Common myeloid progenitor, CD34-positive (primary cell): ENCODE measurements around the gene KXD1.

Source experiments
- CTCF ChIA-PET: fragments of 350-600 bp; sonication (Branson Sonifier 250); formaldehyde crosslinking; loops from one replicate; lab custom pipeline; 2021; ENCODE audit warnings: antibody characterized with exemption; lab: Charles Lee
- POLR2A ChIA-PET: fragments of 350-600 bp; sonication (Branson Sonifier 250); formaldehyde crosslinking; loops from one replicate; lab custom pipeline; 2021; ENCODE audit warnings: antibody characterized with exemption; lab: Charles Lee
- DNase-seq, 3 donors: peaks; one replicate each; pipeline versions ENCODE4 v3.0.0 to v3.0.0-alpha.2; 2013
- H3K27ac ChIP-seq, 2 experiments: 1 replicate in 1 of 2; 2 replicates in 1 of 2; pipeline ENCODE4 v1.7.0; 2013; ENCODE audit warnings: inconsistent platforms in 2 of 2, low read length in 2 of 2, mild to moderate bottlenecking in 2 of 2, low read depth in 1 of 2, moderate library complexity in 1 of 2; ENCODE audit not compliant: severe bottlenecking in 2 of 2, insufficient read depth in 1 of 2, poor library complexity in 1 of 2
- H3K27me3 ChIP-seq, 5 experiments: replicated peaks in 2 of 5; 1 replicate in 3 of 5; 2 replicates in 2 of 5; pipeline versions ENCODE4 v1.6.1 to v1.7.0; 2013; ENCODE audit warnings: low read length in 4 of 5, mild to moderate bottlenecking in 2 of 5, moderate library complexity in 2 of 5, inconsistent platforms in 1 of 5; ENCODE audit not compliant: insufficient read depth in 5 of 5, control insufficient read depth in 4 of 5
- H3K36me3 ChIP-seq, 4 experiments: 1 replicate in 2 of 4; 2 replicates in 2 of 4; pipeline versions ENCODE4 v1.6.1 to v1.7.0; 2013; ENCODE audit warnings: low read length in 3 of 4, control low read depth in 1 of 4, mild to moderate bottlenecking in 1 of 4; ENCODE audit not compliant: control insufficient read depth in 4 of 4, insufficient read depth in 4 of 4
- H3K4me1 ChIP-seq, 4 experiments: 1 replicate in 3 of 4; 2 replicates in 1 of 4; pipeline versions ENCODE4 v1.6.1 to v1.7.1; 2013; ENCODE audit warnings: low read length in 3 of 4, mild to moderate bottlenecking in 3 of 4, control low read depth in 1 of 4, inconsistent platforms in 1 of 4, moderate library complexity in 1 of 4; ENCODE audit not compliant: control insufficient read depth in 4 of 4, insufficient read depth in 4 of 4; ENCODE audit errors: control extremely low read depth in 1 of 4
- H3K4me3 ChIP-seq, 7 experiments: 1 replicate in 4 of 7; 2 replicates in 3 of 7; pipeline versions ENCODE4 v1.5.1 to v1.7.0; 2013; ENCODE audit warnings: mild to moderate bottlenecking in 7 of 7, low read length in 6 of 7, moderate library complexity in 6 of 7, inconsistent platforms in 2 of 7, low read depth in 2 of 7, control low read depth in 1 of 7; ENCODE audit not compliant: insufficient read depth in 4 of 7, control insufficient read depth in 1 of 7; ENCODE audit errors: extremely low read depth in 1 of 7
- H3K9me3 ChIP-seq, 5 experiments: 1 replicate in 4 of 5; 2 replicates in 1 of 5; pipeline versions ENCODE4 v1.6.1 to v1.7.1; 2013; ENCODE audit warnings: low read length in 4 of 5, mild to moderate bottlenecking in 2 of 5, inconsistent platforms in 1 of 5, low read depth in 1 of 5, moderate library complexity in 1 of 5; ENCODE audit not compliant: control insufficient read depth in 4 of 5, insufficient read depth in 2 of 5; ENCODE audit errors: control extremely low read depth in 1 of 5
- whole genome bisulfite sequencing: methylation state at CpG from one replicate; pipeline ENCODE4 v1.1.5; 2013; ENCODE audit not compliant: insufficient coverage; 5-methylcytosine and 5-hydroxymethylcytosine counted together

Gene KXD1

GRCh38 chr19:18517606-18518005, 40.1 kb upstream of the KXD1 start:
- Histone ChIP-seq H3K27me3 (no peaks in the 10 kb centered on the region), H3K4me3 (no peak overlapping the region), H3K27ac (no peak overlapping the region), H3K36me3 (peaks cover 0 to 11% (median 2%) of the 10 kb centered on the region in 4 experiments), H3K4me1 (peaks cover 2 to 27% (median 14%) of the 10 kb centered on the region in 4 experiments), H3K9me3 (no peaks in the 10 kb centered on the region)
- CTCF ChIA-PET = interaction anchor here (1.5 to 4.9 kb wide), 3 partner anchors 9 to 48 kb away, joined by 3 to 56 read pairs (median 11); no protein-coding TSS in a partner anchor
- WGBS = 100% methylated on average over 2 of the region's 4 CpGs
- DNase-seq = no peak
- POLR2A ChIA-PET = no interaction called here

GRCh38 chr19:18518639-18519038, 39.0 kb upstream of the KXD1 start:
- ChIA-PET POLR2A (no interaction called here), CTCF (interaction anchor here (0.6 to 4.9 kb wide), 6 partner anchors 10 to 71 kb away, joined by 3 to 56 read pairs (median 10); no protein-coding TSS in a partner anchor)
- 93% methylated on average over 9 of the region's 9 CpGs for WGBS
- Histone ChIP-seq H3K27me3 (no peaks in the 10 kb centered on the region), H3K36me3 (peaks cover 0 to 11% (median 2%) of the 10 kb centered on the region in 4 experiments), H3K27ac (no peak overlapping the region), H3K4me3 (no peak overlapping the region), H3K9me3 (no peaks in the 10 kb centered on the region), H3K4me1 (peaks cover 2 to 27% (median 15%) of the 10 kb centered on the region in 4 experiments)
- no peak for DNase-seq

GRCh38 chr19:18519962-18520847, 37.5 kb upstream of the KXD1 start:
- H3K4me1 ChIP-seq = peaks cover 0 to 27% (median 15%) of the 10 kb centered on the region in 4 experiments
- CTCF ChIA-PET = interaction anchor here (0.7 to 4.9 kb wide), 27 partner anchors 9 to 327 kb away, joined by 3 to 56 read pairs (median 4); partner anchors contain the start of genes KXD1, UBA52 and UPF1
- peak overlapping the region; percentile 86 to 98 (median 96) for H3K4me3 ChIP-seq
- WGBS = 30% methylated on average over 11 of the region's 22 CpGs
- POLR2A ChIA-PET = interaction anchor here (0.6 to 1.7 kb wide), 3 partner anchors 17 to 344 kb away, joined by 3 to 8 read pairs (median 3); no protein-coding TSS in a partner anchor
- peak overlapping the region; percentile 86 to 93 for H3K27ac ChIP-seq
- DNase-seq = peak in 2 of 3 donors; percentile 63 to 71
- H3K27me3 ChIP-seq = no peaks in the 10 kb centered on the region
- H3K36me3 ChIP-seq = peaks cover 0 to 7% (median 0%) of the 10 kb centered on the region in 4 experiments
- H3K9me3 ChIP-seq = no peaks in the 10 kb centered on the region

- WGBS = 0% methylated on average over 28 of the region's 41 CpGs
- Histone ChIP-seq H3K9me3 (no peaks in the 10 kb centered on the region), H3K4me1 (peaks cover 0 to 27% (median 15%) of the 10 kb centered on the region in 4 experiments), H3K4me3 (peak overlapping the region; percentile 86 to 98 (median 96)), H3K27me3 (no peaks in the 10 kb centered on the region), H3K36me3 (peaks cover 0 to 6% (median 0%) of the 10 kb centered on the region in 4 experiments), H3K27ac (peak overlapping the region; percentile 86 to 93)
- peak in 2 of 3 donors; percentile 54 to 55 for DNase-seq
- ChIA-PET CTCF (interaction anchor here (0.8 to 4.9 kb wide), 17 partner anchors 8 to 70 kb away, joined by 3 to 56 read pairs (median 5); no protein-coding TSS in a partner anchor), POLR2A (interaction anchor here (0.6 to 1.7 kb wide), 7 partner anchors 15 to 644 kb away, joined by 3 to 8 read pairs (median 3); partner anchors contain the start of gene UBA52)
Measured at GRCh38 chr19:18520848-18521691, 36.6 kb upstream of the KXD1 start.

- CTCF ChIA-PET = interaction anchor here (0.8 to 4.9 kb wide), 8 partner anchors 9 to 66 kb away, joined by 3 to 56 read pairs (median 8); no protein-coding TSS in a partner anchor
- Histone ChIP-seq H3K9me3 (no peaks in the 10 kb centered on the region), H3K36me3 (peaks cover 0 to under 1% (median 0%) of the 10 kb centered on the region in 4 experiments), H3K27me3 (no peaks in the 10 kb centered on the region), H3K27ac (peak within 1 kb of the TSS; percentile 94 to 95), H3K4me3 (peak within 1 kb of the TSS; percentile 86 to 98 (median 96)), H3K4me1 (peaks cover 0 to 27% (median 15%) of the 10 kb centered on the region in 4 experiments)
- under 1% methylated on average over 43 of the region's 52 CpGs for WGBS
- POLR2A ChIA-PET = interaction anchor here (0.8 to 1.7 kb wide), 5 partner anchors 14 to 317 kb away, joined by 3 to 8 read pairs (median 3); partner anchors contain the start of gene UBA52
- no peak for DNase-seq
Measured at GRCh38 chr19:18521692-18522123, 36.0 kb upstream of the KXD1 start, which contains the start of gene ELL. TSS of gene ELL (minus strand) at chr19:18522070. CDS start at chr19:18522055, 15 bp downstream.
